Chondrocyte (in vitro differentiated cells): ENCODE measurements around the gene MYOM1. TPM values are rescaled to one million over a fixed set of nuclear protein-coding genes. Genes with fewer than 3 reads are reported as not detected.
A peak's percentile ranks its signal among the peaks of the same experiment; 100 is the strongest.

Experiments used
- DNase-seq: peaks from one replicate; pipeline ENCODE4 v3.0.0; 2021; ENCODE audit warnings: mixed read lengths, low spot score
- H3K27ac Mint-ChIP-seq: one replicate; pipeline ENCODE4 v1.8.0; 2021; ENCODE audit warnings: mild to moderate bottlenecking, moderate library complexity, mixed read lengths; ENCODE audit not compliant: unreplicated experiment
- H3K27me3 Mint-ChIP-seq: 2 replicates; pipeline ENCODE4 v1.8.0; 2021; ENCODE audit warnings: low read depth, mixed read lengths
- H3K36me3 Mint-ChIP-seq: 2 replicates; pipeline ENCODE4 v1.8.0; 2021; ENCODE audit warnings: low read depth, mixed read lengths
- H3K4me1 Mint-ChIP-seq: 2 replicates; pipeline ENCODE4 v1.8.0; 2021; ENCODE audit warnings: low read depth, mild to moderate bottlenecking, mixed read lengths
- H3K4me3 Mint-ChIP-seq: one replicate; pipeline ENCODE4 v1.8.0; 2021; ENCODE audit warnings: mild to moderate bottlenecking, moderate library complexity, mixed read lengths; ENCODE audit not compliant: unreplicated experiment
- H3K9me3 Mint-ChIP-seq: 2 replicates; pipeline ENCODE4 v1.8.0; 2021; ENCODE audit warnings: low read depth, mixed read lengths
- CTCF ChIP-seq: fragments of 200-600 bp; sonication (generic); IDR thresholded peaks from 2 replicates; pipeline ENCODE4 v1.5.0; 2021; ENCODE audit warnings: antibody characterized with exemption, mild to moderate bottlenecking, moderate library complexity
- total RNA-seq: library from RNA; stranded (reverse); gene quantifications from 3 replicates; pipeline ENCODE4 v1.2.1, GENCODE V29; 2021

The MYOM1 gene
- total RNA-seq, 1 donor from 2014 or later: 1.5 TPM

GRCh38 chr18:3264362-3264761 lies 44.6 kb upstream of the MYOM1 start:
- H3K27me3 Mint-ChIP-seq: no peaks in the 10 kb centered on the region
- peak overlapping the region; percentile 42 for H3K27ac Mint-ChIP-seq
- H3K9me3 Mint-ChIP-seq: no peaks in the 10 kb centered on the region
- H3K4me3 Mint-ChIP-seq: peak overlapping the region; percentile 46
- no peak for TF ChIP-seq CTCF
- H3K4me1 Mint-ChIP-seq: peaks cover 77% of the 10 kb centered on the region
- H3K36me3 Mint-ChIP-seq: peaks cover 1% of the 10 kb centered on the region
- DNase-seq: no peak

- H3K9me3 Mint-ChIP-seq: no peaks in the 10 kb centered on the region
- no peaks in the 10 kb centered on the region for H3K27me3 Mint-ChIP-seq
- peak overlapping the region; percentile 94 for H3K27ac Mint-ChIP-seq
- TF ChIP-seq CTCF: no peak
- peaks cover 5% of the 10 kb centered on the region for H3K36me3 Mint-ChIP-seq
- no peak for DNase-seq
- peak overlapping the region; percentile 82 for H3K4me3 Mint-ChIP-seq
- peaks cover 71% of the 10 kb centered on the region for H3K4me1 Mint-ChIP-seq
Observed at GRCh38 chr18:3263132-3263700, 43.4 kb upstream of the MYOM1 start.

DNA sequence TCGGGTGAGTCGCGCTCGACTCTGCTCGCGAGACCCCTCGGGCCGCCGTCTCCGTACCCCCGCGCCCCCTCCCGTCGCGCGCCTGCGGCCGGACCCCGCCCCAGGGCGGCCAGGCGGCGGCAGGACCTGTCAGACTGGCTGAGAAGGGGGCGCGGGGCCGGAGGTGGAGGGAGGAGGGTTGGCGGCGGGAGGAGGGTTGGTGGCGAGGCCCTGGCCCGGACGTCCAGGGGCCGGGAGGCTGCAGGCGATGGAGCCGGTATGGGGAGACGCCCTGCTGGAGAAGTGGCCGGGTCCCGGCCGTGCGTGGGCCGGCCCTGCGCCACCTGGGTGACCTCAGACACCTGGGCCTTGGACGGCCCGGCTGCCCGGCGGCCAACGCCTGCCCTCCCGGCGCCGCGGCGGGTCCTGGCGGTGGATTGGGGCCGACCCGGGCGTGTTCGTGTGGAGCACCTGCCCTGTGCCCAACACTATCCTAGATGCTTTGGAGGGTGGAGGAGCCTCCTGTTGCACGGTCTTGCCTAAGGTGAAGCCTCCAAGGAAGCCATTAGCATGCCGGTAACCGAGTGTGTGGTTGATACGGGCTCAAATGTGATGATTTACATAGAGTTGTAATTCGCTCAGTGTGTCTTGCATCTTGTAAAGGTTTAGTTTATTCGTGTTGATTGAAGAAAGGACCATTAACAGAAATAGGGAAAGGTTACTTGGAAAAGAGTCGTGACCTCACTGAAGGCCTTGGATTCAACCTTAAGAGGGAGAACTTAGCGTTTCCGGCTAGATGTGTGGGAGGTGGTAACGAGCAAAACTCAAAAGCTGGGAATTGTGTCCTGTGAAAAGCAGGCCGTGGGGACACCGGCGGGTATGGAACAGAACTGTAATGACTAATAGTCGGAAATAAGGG lies 42.7 kb upstream of the MYOM1 start:
- Mint-ChIP-seq H3K4me3 (peak overlapping the region; percentile 82), H3K27ac (peak overlapping the region; percentile 94), H3K4me1 (peaks cover 74% of the 10 kb centered on the region), H3K36me3 (peaks cover 11% of the 10 kb centered on the region), H3K27me3 (no peaks in the 10 kb centered on the region), H3K9me3 (no peaks in the 10 kb centered on the region)
- DNase-seq: no peak
- no peak for TF ChIP-seq CTCF

DNA sequence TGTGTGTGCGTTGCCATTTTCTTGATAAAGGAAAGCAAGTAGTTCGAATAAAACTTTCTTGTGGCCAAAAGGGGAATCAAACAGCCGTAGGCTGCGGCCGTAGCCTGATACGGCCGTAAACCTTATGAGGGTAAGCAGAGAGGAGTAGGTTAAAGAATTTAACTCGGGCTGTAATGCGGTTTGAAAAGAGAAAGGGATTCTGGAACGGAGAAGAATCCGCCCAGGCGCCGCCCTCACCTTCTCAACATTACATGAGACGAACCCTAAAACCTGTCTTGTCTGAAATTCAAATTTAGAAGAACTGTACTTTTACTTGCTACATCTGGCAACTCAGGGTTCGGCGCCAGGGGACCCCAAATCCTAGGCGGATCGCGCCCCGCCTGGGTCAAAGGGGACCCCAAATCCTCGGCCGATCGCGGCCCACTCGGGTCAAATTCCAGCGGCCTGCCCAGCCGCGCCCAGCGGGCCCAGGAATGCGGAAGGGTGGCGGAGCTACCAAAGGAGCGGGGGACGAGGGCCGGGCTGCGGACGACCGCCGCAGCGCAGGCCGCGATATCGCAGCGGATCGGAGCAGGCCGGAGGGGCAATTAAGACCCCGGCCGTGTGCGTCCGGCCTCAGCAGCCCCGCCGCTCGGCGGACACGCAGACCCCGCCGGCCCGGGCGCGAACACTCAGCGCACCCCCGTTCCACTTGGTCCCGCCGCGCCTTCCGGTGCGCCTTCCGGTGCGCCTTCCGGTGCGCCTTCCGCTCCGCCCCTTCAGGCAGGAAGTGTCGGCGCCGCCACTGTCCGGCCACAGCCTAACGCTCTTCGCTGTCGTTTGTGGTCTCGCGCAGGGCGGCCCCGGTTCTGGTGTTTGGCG lies 41.8 kb upstream of the MYOM1 start, which contains the start of gene MYL12B:
TSS of gene MYL12B (plus strand) at position 761 of the 861 bp plus-strand sequence. CDS start 10,766 bp downstream, outside the sequence.
- no peaks in the 10 kb centered on the region for H3K9me3 Mint-ChIP-seq
- H3K27ac Mint-ChIP-seq: peak within 1 kb of the TSS; percentile 96
- peak within 1 kb of the TSS; percentile 82 for H3K4me3 Mint-ChIP-seq
- peaks cover 20% of the 10 kb centered on the region for H3K36me3 Mint-ChIP-seq
- peak; percentile 24 for TF ChIP-seq CTCF
- H3K27me3 Mint-ChIP-seq: no peaks in the 10 kb centered on the region
- H3K4me1 Mint-ChIP-seq: peaks cover 75% of the 10 kb centered on the region
- DNase-seq: no peak

DNA sequence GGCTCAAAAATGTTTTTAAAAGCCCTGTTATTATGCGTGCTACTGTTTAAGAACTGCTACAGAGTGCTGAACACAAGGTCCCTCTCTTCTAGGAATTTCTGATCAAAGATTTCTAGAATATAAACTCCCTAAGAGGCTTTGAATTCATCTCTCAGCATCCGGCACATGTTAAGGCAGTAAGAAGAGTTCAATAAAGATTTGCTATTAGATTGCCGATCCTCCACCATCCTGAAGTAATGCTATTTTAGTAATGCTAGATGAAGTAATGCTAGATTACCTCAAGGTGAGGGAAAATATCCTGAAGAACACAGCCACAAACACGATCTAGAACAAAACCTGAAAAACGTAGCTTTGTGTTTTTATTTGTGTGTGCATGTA lies 41.2 kb upstream of the MYOM1 start:
- Mint-ChIP-seq H3K36me3 (peaks cover 22% of the 10 kb centered on the region), H3K4me1 (peaks cover 75% of the 10 kb centered on the region), H3K27me3 (no peaks in the 10 kb centered on the region), H3K9me3 (no peaks in the 10 kb centered on the region), H3K27ac (peak overlapping the region; percentile 96), H3K4me3 (peak overlapping the region; percentile 82)
- no peak for DNase-seq
- no peak for TF ChIP-seq CTCF
